OCI-LY7 (cell line): ENCODE data around the gene ACOXL. TPM values are rescaled to one million over a fixed set of nuclear protein-coding genes. Genes with fewer than 3 reads are reported as not detected.

ENCODE experiments used
- BruUV-seq: library from RNA; stranded (reverse); fragments of 400-500 nt; replicated peaks from 2 replicates; lab custom pipeline; 2021; lab: Mats Ljungman, UMichigan
- CTCF ChIA-PET: fragments of 300-600 bp; sonication (Branson Sonifier 250); formaldehyde crosslinking; loops from one replicate; lab custom pipeline; 2022; ENCODE audit warnings: antibody characterized with exemption; ENCODE audit not compliant: unreplicated experiment; lab: Charles Lee
- POLR2A ChIA-PET: fragments of 300-600 bp; sonication (Branson Sonifier 250); formaldehyde crosslinking; loops from one replicate; lab custom pipeline; 2022; ENCODE audit warnings: antibody characterized with exemption; lab: Charles Lee
- DNase-seq: peaks from one replicate; pipeline ENCODE4 v3.0.0-alpha.2; 2015; ENCODE audit warnings: low spot score
- H2AFZ ChIP-seq: fragments of 200-600 bp; sonication (generic), shearing (Covaris generic); 2 replicates; pipeline ENCODE4 v1.6.1; 2014; ENCODE audit warnings: mild to moderate bottlenecking, antibody characterized with exemption, low read length, moderate library complexity
- H3K27ac ChIP-seq: fragments of 200-600 bp; sonication (generic); 2 replicates; pipeline ENCODE4 v1.5.1; 2014; ENCODE audit warnings: mixed run types, low read depth, mild to moderate bottlenecking, moderate library complexity, low read length, inconsistent platforms; ENCODE audit not compliant: poor library complexity, severe bottlenecking
- H3K36me3 ChIP-seq: fragments of 200-600 bp; sonication (generic); 2 replicates; pipeline ENCODE4 v1.6.1; 2014; ENCODE audit warnings: mild to moderate bottlenecking, antibody characterized with exemption, low read length, moderate library complexity, mixed read lengths; ENCODE audit not compliant: insufficient read depth
- H3K4me1 ChIP-seq: fragments of 200-600 bp; sonication (generic); 2 replicates; pipeline ENCODE4 v1.5.1; 2014; ENCODE audit warnings: mild to moderate bottlenecking, low read length; ENCODE audit not compliant: insufficient read depth, poor library complexity, severe bottlenecking
- H3K4me2 ChIP-seq: fragments of 200-600 bp; sonication (generic); 2 replicates; pipeline ENCODE4 v1.6.1; 2014; ENCODE audit warnings: mild to moderate bottlenecking, low read length
- H3K4me3 ChIP-seq: fragments of 200-600 bp; sonication (generic); 2 replicates; pipeline ENCODE4 v1.5.1; 2014; ENCODE audit warnings: mild to moderate bottlenecking, low read depth, low read length; ENCODE audit not compliant: poor library complexity, severe bottlenecking
- H3K79me2 ChIP-seq: fragments of 200-600 bp; sonication (generic); 2 replicates; pipeline ENCODE4 v1.6.1; 2016; ENCODE audit warnings: low read depth, mild to moderate bottlenecking, low read length, moderate library complexity, mixed read lengths; ENCODE audit not compliant: insufficient read depth
- H3K9me2 ChIP-seq: fragments of 200-600 bp; sonication (generic); 2 replicates; pipeline ENCODE4 v1.6.1; 2016; ENCODE audit warnings: mild to moderate bottlenecking, low read length, mixed read lengths; ENCODE audit not compliant: insufficient read depth
- H3K9me3 ChIP-seq: fragments of 200-600 bp; sonication (generic); 2 replicates; pipeline ENCODE4 v1.6.1; 2014; ENCODE audit warnings: mild to moderate bottlenecking, mixed run types, low read length, mixed read lengths
- H4K20me1 ChIP-seq: fragments of 200-600 bp; sonication (generic); 2 replicates; pipeline ENCODE4 v1.6.1; 2014; ENCODE audit warnings: mild to moderate bottlenecking, antibody characterized with exemption, low read length, moderate library complexity, mixed read lengths; ENCODE audit not compliant: insufficient read depth
- CTCF ChIP-seq: fragments of 200-600 bp; sonication (generic); conservative IDR thresholded peaks from 2 replicates; pipeline ENCODE4 v1.5.1; 2014; ENCODE audit warnings: mild to moderate bottlenecking, antibody characterized with exemption, low read length, moderate library complexity, mixed read lengths
- EZH2phosphoT487 ChIP-seq: fragments of 200-600 bp; sonication (generic); IDR thresholded peaks from 2 replicates; pipeline ENCODE4 v1.6.1; 2018; ENCODE audit warnings: low read depth, borderline replicate concordance, mild to moderate bottlenecking, mixed run types, antibody characterized with exemption, low read length, moderate library complexity, mixed read lengths
- intact Hi-C: fragments of 100-400 bp; cut with micrococcal nuclease; formaldehyde crosslinking; loops from one replicate; pipeline ENCODE4 v1.10.0; 2022; ENCODE audit not compliant: unreplicated experiment
- total RNA-seq, 2 experiments: library from RNA; depleted of rRNA in 1 of 2; stranded (reverse); fragments of >200 nt in 1 of 2; shearing (Covaris generic) in 1 of 2; gene quantifications; 2 replicates each; pipeline ENCODE4 v1.2.3, GENCODE V29; 2014 to 2022

The ACOXL gene
- total RNA-seq, 2 experiments from 2014 or later: 1.4 TPM; not detected in 1

- intact Hi-C loops: no loop called here
Observed at GRCh38 chr2:110712737-110713136, 19.6 kb upstream of the ACOXL start.

GRCh38 chr2:110713513-110714362 is 18.6 kb upstream of the ACOXL start:
- Histone ChIP-seq H3K27ac (no peak overlapping the region), H3K9me3 (no peaks in the 10 kb centered on the region), H3K36me3 (no peaks in the 10 kb centered on the region), H3K79me2 (no peaks in the 10 kb centered on the region), H3K4me2 (no peak overlapping the region), H4K20me1 (no peaks in the 10 kb centered on the region), H3K4me1 (no peaks in the 10 kb centered on the region), H2AFZ (no peak overlapping the region), H3K4me3 (no peak overlapping the region), H3K9me2 (no peaks in the 10 kb centered on the region)
- TF ChIP-seq EZH2phosphoT487: no peak
- no peak for TF ChIP-seq CTCF
- no TSS peak for BruUV-seq
- POLR2A ChIA-PET: no interaction called here
- no peak for DNase-seq
- CTCF ChIA-PET: no interaction called here
- intact Hi-C loops: no loop called here

More at GRCh38 chr2:110712737-110713136, 19.6 kb upstream of the ACOXL start:
- no peaks in the 10 kb centered on the region for H3K36me3 ChIP-seq
- H2AFZ ChIP-seq: no peak overlapping the region
- H3K4me1 ChIP-seq: no peaks in the 10 kb centered on the region
- H3K79me2 ChIP-seq: no peaks in the 10 kb centered on the region
- ChIA-PET POLR2A (no interaction called here), CTCF (no interaction called here)
- no peaks in the 10 kb centered on the region for H3K9me2 ChIP-seq
- no TSS peak for BruUV-seq
- H4K20me1 ChIP-seq: no peaks in the 10 kb centered on the region
- no peak overlapping the region for H3K27ac ChIP-seq
- no peak for DNase-seq
- no peak overlapping the region for H3K4me3 ChIP-seq
- no peaks in the 10 kb centered on the region for H3K9me3 ChIP-seq
- no peak overlapping the region for H3K4me2 ChIP-seq
- TF ChIP-seq CTCF (no peak), EZH2phosphoT487 (no peak)
